Measurements from ENCODE around the gene SRSF11.

GRCh38 chr1:70190180-70190579 lies 31.0 kb upstream of the SRSF11 start:
- TF ChIP-seq CTCF (IDR thresholded peaks at IDR 0.05) (no peak), POLR2A (IDR thresholded peaks at IDR 0.05) (no peak)
